Type B pancreatic cell (in vitro differentiated cells): Measurements from ENCODE around the gene PTDSS2. TPM values are rescaled to one million over a fixed set of nuclear protein-coding genes. Genes with fewer than 3 reads are reported as not detected.

Experiments
- DNase-seq: peaks from one replicate; pipeline ENCODE4 v3.0.0; 2021; ENCODE audit warnings: mixed read lengths; ENCODE audit not compliant: unreplicated experiment; ENCODE audit errors: extremely low spot score
- H3K27ac Mint-ChIP-seq: 2 replicates; pipeline ENCODE4 v1.8.0; 2021; ENCODE audit warnings: mild to moderate bottlenecking, mixed read lengths
- H3K27me3 Mint-ChIP-seq: 2 replicates; pipeline ENCODE4 v1.8.0; 2021; ENCODE audit warnings: mixed read lengths
- H3K36me3 Mint-ChIP-seq: 2 replicates; pipeline ENCODE4 v1.8.0; 2021; ENCODE audit warnings: mixed read lengths
- H3K4me1 Mint-ChIP-seq: one replicate; pipeline ENCODE4 v1.8.0; 2021; ENCODE audit warnings: mixed read lengths; ENCODE audit not compliant: unreplicated experiment
- H3K4me3 Mint-ChIP-seq: 2 replicates; pipeline ENCODE4 v1.8.0; 2021; ENCODE audit warnings: mild to moderate bottlenecking, mixed read lengths
- H3K9me3 Mint-ChIP-seq: 2 replicates; pipeline ENCODE4 v1.8.0; 2021; ENCODE audit warnings: mixed read lengths
- total RNA-seq: library from RNA; stranded (reverse); gene quantifications from 2 replicates; pipeline ENCODE4 v1.2.1, GENCODE V29; 2021; ENCODE audit warnings: low replicate concordance
- TF ChIP-seq, protein P1 (sequence below): fragments of 200-600 bp; sonication (generic); conservative IDR thresholded peaks from 2 replicates; pipeline ENCODE4 v1.5.0; 2021; ENCODE audit warnings: antibody characterized with exemption, mild to moderate bottlenecking

PTDSS2 gene
- total RNA-seq, 1 donor from 2014 or later = 46.9 TPM

DNA sequence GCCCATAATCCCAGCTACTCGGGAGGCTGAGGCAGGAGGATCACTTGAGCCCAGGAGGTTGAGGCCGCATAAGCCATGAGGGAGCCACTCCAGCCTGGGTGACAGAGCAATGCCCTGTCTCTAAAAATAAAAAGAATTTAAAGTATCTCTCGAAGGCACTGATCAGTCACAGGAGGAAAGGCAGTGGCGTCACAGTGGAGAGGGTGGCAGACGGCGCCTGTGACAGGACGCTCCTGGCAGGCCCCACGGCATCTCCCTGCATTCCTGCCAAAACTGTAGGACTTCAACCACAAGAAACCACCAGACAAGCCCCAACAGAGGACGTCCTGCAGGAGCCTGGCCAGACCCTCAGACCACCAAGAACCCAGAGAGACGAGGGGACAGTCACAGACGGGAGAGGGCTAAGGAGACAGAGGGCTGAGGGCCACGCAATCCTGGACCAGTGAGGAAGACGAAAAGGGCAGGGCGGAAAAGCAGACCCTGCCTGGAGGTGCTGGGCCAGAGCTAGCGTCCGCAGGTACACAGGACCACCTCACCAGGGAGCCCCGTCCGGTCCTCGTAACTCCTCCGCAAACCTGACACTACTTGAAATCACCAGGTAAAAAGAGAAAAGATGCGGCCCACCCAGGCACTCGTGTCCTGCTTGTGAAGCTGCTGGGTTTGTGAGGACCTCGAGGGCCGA lies 51.1 kb downstream of the PTDSS2 start:
- no peak for DNase-seq
- H3K4me3 Mint-ChIP-seq = peak overlapping the region; percentile 14
- H3K36me3 Mint-ChIP-seq = peaks cover 16% of the 10 kb centered on the region
- TF ChIP-seq, protein P1, sequence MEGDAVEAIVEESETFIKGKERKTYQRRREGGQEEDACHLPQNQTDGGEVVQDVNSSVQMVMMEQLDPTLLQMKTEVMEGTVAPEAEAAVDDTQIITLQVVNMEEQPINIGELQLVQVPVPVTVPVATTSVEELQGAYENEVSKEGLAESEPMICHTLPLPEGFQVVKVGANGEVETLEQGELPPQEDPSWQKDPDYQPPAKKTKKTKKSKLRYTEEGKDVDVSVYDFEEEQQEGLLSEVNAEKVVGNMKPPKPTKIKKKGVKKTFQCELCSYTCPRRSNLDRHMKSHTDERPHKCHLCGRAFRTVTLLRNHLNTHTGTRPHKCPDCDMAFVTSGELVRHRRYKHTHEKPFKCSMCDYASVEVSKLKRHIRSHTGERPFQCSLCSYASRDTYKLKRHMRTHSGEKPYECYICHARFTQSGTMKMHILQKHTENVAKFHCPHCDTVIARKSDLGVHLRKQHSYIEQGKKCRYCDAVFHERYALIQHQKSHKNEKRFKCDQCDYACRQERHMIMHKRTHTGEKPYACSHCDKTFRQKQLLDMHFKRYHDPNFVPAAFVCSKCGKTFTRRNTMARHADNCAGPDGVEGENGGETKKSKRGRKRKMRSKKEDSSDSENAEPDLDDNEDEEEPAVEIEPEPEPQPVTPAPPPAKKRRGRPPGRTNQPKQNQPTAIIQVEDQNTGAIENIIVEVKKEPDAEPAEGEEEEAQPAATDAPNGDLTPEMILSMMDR = no peak
- no peaks in the 10 kb centered on the region for H3K9me3 Mint-ChIP-seq
- H3K4me1 Mint-ChIP-seq = no peaks in the 10 kb centered on the region
- peak overlapping the region; percentile 45 for H3K27ac Mint-ChIP-seq
- H3K27me3 Mint-ChIP-seq = no peaks in the 10 kb centered on the region

DNA sequence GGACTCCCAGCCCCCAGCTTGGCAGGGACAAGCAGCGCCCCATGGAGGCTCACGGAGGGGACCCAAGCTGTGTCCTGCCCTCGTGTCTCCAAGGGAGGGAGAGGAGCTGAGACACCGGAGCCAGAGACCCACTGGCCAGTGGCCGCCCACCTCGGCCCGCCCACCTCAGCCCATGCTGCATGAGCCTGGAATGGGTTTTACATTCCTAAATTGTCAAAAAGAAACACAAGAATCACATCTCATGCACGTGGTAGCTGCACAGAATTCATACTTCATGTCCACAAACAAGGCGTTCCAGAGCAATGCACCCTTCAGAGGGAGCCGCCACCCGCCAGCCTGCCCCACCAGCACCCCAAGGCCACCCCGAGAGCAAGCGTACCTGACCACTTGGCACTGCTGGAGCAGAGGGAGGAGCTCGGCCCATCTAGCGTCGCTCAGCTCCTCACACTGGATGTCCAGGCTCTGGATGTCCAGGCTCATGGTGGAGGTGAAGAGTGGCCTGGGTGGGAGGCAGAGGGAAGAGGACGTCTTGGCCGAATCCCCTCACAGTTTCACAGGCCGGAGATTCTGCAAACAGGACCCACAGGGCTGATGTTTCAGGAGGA lies 51.7 kb downstream of the PTDSS2 start:
- peaks cover 4% of the 10 kb centered on the region for H3K4me1 Mint-ChIP-seq
- H3K27ac Mint-ChIP-seq = no peak overlapping the region
- H3K36me3 Mint-ChIP-seq = peaks cover 14% of the 10 kb centered on the region
- no peak for DNase-seq
- H3K27me3 Mint-ChIP-seq = no peaks in the 10 kb centered on the region
- no peak overlapping the region for H3K4me3 Mint-ChIP-seq
- TF ChIP-seq, protein P1 = no peak
- H3K9me3 Mint-ChIP-seq = no peaks in the 10 kb centered on the region

DNA sequence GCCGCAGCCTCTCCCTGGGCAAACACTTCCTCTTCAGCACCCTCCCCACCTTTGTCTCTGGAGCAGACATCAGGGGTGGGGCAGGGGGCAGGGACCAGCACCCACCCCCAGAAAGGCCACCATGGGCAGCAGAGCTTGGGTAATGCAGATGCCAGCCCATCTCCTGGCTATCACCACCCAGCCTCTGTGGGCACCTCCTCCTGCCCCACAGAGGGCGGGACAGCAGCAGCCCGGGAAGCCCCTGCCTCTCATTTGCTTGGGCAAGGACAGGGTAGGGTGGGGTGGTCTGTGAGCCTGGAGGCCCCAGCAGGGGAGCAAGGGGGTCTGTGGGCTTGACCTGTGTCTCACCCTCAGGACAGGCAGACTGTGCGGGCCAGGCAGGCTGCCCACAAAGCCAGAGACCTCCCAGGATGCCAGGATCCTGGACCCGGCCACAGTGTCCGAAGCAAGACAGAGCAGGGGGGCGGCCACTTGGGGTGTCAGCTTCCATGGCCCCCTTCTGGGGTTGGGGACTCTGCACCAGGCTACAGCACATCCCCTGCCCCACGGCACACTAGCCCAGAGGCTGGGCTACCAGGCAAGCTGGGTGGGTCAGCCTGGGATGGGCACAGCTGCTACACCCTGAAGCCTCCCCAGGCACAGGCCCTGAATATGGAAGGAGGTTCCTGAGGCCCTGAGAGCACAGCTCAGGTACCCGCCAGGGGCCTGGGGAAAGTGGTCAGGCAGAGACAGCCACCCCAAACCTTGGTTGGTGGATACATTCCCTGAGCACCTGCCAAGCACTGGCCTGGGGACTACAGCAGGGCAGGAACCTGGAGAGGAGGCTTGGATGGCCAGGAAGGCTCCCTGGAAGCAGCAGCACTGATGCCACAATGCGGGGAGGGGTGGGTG lies 52.5 kb downstream of the PTDSS2 start:
- Mint-ChIP-seq H3K9me3 (no peaks in the 10 kb centered on the region), H3K27ac (no peak overlapping the region), H3K4me1 (peaks cover 4% of the 10 kb centered on the region), H3K36me3 (peaks cover 6% of the 10 kb centered on the region), H3K4me3 (no peak overlapping the region), H3K27me3 (no peaks in the 10 kb centered on the region)
- TF ChIP-seq, protein P1 = no peak
- no peak for DNase-seq

DNA sequence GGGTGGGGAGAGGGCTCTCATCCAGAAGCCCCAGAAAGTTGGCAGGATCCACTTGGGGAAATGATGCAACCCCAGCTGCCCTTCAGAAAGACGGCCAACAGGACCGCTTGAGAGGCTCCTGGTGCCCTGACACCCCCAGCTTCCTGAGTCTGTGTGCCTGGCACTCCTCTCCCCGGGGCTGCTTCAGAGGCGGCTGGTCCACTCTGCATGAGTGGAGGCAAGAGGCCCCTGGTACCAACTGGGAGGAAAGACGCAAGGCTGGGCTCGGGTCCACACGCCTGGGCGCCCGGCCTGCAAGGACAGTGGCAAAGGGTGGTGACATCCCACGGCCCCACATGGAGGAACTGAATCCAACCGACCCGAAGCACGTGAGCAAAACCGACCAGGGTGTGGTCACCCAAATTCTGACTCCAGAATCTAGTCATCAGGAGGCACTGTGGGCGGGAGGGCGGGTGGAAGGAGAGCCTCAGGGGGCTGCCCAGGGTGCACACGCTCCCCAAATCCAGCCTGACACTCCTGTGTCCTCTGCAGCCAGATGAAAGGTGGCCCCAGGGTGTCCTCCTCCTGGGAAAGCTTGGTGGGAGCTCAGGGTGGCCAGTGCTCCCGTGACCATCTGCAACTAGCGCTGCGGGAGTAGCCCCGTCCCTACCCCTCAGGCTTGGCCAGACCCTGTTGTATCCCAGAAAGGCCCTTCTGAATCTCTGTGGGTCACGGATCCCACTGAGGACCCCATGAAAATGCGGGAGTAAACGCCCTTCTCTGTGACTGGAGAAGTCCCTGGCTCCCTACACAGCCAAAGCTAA lies 53.3 kb downstream of the PTDSS2 start:
- Mint-ChIP-seq H3K27ac (no peak overlapping the region), H3K9me3 (no peaks in the 10 kb centered on the region), H3K36me3 (peaks cover under 1% of the 10 kb centered on the region), H3K4me1 (peaks cover 4% of the 10 kb centered on the region), H3K27me3 (no peaks in the 10 kb centered on the region), H3K4me3 (no peak overlapping the region)
- TF ChIP-seq, protein P1 = no peak
- no peak for DNase-seq
